NCI-H2107 treated with DMSO at 0.1 percent for 48 hours (cell line): ENCODE measurements around the gene KCNK17.

Experiments used
- DNase-seq: peaks from one replicate; lab custom pipeline; 2025; ENCODE audit not compliant: unreplicated experiment; lab: John Stamatoyannopoulos, UW

KCNK17 gene

DNA sequence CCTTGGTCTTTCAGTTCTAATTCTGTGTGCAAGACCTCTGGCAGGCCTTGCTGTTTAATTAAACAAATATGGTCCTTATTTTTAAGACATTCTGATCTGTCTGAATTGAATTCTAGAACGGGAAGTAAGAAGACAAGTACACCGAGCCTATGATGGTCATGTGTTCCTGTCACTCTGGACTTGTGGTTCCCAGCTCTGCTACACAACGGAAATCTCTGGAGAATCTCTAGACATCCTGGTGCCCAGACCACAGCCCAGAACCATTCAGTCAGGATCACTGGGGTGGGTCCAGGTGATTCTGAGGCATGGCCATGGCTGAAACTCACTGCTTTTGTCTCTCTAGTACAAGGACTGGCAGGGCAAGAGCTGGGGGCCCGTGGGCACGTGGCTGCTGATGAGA lies 24.2 kb upstream of the KCNK17 start:
- DNase-seq = no peak

DNA sequence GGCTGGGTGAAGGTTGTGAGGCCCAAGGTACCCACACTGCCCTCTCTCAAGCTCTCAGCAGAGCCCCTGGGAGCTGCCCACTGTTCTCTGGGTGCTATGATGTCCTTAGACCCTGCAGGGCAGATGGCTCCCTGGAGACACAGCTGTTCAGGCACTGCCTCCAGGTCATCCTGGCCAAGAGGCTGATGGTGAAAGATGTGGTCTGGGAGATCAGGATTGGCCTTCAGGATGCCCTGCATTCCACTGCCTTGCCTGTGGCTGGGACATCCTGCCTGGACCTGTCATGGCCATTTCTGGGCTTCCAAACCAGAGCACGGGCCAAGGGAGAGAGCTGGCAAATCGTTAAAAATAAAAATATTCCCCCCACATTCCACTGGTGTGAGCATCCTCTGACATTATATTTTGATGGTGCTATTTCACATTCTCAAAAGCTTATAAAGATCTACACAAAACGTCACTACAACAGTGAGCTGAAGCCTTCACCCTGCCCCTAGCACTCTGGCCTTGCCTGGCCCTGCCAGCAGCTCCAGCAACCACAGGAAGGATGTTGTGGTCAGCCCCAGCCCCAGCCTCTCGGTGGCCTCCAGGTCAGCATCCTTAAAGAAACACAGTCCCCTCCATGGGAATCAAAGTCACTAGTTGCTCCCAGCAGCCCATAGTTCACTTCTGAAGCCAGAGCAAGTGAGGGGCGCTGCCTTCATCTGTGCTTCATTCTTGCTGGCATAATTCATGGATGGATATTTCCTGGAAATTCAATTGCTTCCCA lies 21.7 kb upstream of the KCNK17 start:
- DNase-seq = no peak

DNA sequence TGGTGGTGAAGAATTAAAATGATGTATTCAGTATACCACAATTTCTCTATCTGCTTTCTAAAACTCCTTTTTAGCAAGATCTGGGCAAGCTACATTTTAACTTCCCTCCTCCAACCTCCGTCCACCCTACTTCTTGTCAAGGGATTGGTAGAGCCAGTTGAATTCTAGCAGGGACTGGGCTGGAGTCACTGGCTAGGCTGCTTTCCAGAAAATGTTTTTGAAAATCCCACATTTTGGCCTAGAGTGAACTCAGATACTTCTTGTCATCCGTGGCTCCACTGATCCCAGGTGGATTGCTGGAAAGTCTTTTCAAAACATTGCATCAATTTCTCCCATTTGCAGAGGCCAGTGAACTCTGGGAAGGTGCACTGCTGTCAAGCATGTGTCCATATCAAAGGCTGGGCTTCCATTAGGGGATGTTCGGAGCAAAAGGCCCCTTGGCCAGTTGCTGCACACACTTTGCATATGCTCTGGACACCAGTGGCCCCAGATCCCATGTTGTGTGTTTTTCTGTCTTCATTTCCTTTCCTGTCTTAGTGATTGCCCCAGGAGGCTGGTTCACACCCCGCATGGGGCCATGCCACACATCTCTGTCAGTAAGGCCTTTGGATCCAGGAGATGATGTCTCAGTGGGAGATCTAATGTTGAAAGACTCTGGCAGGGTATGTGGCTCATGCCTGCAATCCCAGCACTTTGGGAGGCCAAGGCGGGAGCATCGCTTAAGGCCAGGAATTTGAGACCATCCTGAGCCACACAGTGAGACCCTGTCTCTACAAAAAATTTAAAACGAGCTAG lies 19.6 kb upstream of the KCNK17 start:
- no peak for DNase-seq

DNA sequence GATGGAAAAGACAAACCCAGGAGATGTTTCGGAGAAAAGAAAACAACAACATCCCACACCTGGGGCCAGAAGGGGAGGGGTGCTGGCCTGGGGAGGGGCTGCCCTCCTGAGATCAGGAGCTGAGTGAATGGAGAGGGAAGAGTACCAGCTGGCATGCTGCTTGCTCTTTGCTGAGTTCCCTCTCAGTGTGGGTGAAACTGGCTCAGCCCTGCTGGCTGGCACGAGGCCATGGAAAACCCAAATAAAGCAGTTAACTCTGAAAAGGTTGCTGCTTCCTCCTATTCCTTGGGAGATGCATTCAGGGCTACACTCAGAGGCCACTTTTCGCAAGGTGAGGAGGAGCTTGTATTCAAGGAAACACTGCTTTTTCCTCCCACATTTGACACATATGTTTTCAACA lies 16.3 kb upstream of the KCNK17 start:
- no peak for DNase-seq

DNA sequence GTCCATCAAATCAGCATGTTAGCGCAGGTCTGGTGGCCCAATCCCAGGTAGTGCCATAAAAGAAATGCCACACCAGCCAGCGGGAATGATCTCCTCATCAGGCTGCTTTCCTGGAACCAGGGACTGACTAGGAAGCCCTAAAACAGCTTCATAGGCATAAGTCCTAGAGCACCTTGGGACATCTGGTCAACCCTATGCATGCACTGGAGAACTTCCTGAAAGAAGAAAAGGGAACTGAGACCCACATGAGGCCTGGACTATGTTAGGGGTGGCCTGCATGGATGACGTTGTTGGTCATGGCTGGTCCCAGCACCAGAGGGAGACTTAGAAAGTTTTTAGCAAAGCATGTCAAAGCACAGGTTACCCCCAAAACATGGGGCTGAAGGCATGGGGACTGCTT lies 15.8 kb upstream of the KCNK17 start:
- DNase-seq = no peak

DNA sequence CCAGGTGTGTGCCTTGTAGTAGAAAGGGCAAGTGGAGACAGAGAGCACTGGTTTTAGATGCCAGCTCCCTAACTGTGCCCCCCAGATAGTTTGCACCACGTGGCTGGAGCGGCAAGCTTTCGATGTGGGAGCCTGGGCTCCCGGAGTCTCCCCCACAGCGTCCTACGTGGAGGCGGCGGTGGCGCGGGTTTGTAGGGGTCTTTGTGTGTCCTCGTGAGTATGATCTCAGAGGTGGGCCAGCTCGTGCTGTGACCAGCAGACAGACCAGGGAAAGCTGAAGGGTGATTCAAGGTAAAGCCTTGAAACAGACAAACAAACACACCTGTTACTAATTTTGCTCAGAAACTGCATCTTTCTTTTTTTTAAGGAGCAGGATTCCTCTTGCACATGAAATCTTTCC lies 13.8 kb upstream of the KCNK17 start:
- no peak for DNase-seq

DNA sequence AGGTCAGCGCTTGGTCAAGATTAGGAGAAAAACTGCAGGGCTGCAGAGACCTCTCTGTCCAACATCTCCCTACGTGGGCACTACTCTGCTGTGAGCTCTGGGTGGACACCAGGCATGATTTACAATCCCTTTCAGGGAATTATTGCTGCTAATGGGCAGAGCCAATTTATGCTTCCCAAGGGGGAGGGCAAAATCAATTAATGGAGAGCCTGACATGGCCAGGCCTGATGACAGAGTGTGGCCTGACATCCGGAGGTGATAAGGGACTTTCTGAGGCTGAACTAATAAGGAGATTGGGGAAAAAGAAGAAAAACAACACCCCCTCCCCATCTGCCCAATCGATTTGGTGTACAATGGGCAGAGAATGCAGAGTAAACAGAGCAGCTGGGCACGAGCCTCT lies 13.3 kb upstream of the KCNK17 start:
- DNase-seq = no peak

DNA sequence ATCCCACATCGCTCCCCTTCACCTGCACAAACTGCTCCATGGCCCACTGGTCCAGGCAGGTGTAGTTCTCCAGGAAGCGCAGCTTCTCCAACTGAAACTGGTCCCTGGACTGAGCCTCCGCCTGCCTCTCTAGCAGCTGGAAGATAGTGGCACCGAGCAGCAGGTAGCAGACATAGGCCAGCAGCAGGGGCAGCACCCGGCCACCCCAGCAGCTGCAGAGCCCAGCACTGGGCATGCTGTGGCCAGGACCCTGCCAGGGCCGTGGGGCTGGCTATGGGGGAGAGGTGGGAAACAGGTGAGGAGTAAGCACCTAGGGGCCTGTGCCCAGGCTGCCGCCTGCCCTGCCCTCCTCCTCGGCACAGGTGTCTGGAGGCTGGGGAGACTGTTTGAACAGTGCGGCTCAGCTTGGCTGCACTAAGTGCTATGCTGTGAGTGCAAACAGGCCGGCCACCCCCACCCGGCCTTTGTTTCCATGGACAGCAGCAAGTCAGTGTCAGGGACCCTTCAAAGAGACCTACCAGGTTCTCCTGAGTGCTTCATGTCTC lies 8.2 kb upstream of the KCNK17 start, which contains the start of gene KCNK16:
KCNK16 (minus strand) TSS at position 397 of the 545 bp plus-strand sequence; CDS start at position 235, 162 bp downstream.
- DNase-seq = no peak

DNA sequence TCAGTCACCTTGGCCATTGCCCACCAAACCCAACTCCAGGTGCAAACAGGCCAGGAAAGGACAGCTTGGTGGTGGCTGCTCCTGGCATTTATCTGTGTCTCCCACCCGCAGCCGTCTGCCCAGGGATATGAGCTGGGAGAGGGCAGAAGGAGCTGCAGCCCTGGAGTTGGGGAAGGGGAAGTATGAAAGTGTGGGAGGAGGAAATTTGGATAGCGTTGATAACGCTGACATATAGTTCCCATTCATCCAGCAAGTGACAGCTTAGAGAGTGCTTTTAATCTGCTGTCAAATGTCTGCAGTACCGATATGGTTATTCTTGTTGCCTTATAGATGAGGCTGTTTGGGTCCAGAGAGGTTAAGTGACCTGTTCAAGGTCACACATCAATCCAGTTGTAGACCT lies 7.5 kb upstream of the KCNK17 start:
- no peak for DNase-seq

DNA sequence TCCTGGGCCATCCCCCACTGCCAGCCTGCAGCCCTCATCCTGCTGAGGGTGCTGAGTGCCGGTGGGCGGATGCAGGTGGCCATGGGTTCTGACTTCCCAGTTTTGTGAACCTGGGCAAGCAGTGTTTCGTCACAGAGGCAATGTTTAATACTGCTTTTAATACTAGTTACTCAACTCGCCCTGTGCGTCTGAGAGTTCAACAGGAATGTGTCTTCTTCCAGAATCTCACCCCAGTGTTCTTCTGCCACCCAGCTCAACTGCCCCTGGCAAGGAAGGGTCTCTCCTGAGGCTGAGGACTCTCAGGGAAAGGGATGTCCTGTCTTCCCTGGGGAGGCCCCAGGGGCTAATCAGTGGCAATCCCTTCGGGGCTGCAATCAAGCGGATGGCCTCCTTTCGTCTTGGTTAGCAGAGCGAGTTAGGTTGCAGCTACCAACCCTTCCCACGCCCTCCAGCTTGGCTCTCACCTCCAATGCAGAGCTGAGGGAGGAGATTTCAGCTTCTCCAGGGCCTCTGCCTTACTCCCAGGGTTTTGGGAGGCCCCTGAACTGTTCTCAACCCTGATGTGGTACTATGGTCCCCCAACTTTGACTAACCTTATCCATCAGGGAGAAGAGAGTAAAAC lies 6.3 kb upstream of the KCNK17 start:
- no peak for DNase-seq

DNA sequence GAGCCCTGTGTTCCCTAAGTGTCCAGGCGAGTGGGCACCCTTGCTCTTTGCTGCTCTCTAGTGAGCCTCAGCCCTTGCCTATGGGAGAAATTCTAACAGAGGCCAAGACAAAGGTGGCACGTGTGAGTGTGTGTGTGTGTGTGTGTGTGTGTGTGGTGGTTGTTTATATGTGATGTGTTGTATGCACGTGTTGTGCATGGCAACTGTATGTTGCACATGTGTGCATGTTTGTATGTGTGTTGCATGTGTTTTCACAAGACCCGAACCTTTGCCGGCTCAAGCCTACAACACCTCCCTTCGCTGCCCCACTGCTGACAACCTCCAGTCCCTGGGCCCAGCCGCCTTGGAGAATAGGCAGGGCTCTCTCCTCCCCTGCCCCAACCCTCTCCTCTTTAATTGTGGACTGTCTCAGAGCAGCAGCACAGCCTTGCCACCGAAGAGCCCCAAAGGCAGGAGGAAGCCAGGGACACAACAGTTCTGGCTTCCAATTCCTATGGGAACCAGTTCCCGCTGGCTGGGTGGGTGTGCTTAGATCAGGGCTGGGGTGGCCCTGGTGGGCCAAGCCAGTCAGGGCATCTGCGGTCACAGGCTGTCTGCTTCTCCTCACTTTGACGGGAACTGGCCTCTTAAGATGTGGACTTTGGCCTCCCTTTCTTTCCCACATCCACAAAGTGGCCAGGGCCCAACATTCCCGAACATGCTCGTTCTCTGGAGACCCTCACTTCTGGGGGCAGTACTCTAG lies 5.6 kb upstream of the KCNK17 start:
- no peak for DNase-seq

DNA sequence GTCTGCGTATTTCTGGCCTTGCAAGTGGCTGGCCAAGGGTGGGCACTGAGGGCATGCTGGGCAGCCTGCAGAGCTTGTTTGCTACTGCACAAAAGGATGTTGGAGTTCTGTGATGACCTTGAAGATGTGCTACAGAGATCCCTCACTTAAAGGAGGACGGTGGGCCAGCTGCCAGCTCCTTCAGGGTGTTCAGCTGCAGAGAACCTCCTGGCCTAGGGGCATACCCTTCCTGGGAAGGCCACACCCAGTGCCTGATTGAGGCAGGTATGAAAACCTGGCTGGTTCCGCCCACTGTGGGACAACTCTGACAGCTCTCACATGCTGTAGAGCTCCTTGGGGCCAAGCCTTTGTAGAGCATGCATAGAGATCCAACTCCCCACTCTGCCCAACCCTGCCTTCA lies 3.0 kb upstream of the KCNK17 start:
- no peak for DNase-seq

DNA sequence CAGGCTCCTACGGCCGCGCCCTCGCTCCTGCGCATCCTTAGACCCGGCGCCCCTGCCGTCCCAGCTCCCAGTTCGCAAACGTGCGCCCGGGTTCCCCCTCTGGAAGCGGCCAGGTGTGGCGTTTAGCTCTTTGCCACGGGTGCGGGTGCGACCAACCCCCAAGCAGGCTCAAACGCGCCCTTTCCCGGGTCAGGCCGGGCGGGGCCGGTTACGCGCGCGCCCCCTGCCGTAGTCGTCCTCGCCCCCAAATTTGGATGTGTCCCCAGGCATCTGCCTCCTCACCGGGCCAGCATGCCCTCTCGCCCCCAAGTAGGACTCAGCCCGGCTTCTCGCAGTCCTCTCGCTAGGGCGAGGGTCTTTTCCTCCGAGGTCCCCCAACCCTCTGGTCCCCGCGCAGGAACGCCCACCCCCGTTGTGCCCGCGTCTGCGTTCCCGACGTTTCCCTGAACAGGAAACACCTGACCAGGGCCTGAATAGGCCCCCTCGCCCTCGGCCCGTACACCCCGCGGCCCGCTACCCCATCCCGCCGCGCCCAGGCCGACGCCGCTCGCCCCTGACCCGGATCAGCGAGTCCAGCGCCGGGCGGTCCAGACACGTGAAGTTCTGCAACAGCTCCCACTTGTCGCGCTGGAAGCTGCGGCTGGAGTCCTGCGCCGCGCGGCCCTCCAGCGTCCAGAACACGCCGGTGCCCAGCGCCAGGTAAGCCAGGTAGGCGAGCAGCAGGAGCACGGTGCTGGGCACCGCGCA lies 520 bp downstream of the KCNK17 start:
- DNase-seq = no peak

DNA sequence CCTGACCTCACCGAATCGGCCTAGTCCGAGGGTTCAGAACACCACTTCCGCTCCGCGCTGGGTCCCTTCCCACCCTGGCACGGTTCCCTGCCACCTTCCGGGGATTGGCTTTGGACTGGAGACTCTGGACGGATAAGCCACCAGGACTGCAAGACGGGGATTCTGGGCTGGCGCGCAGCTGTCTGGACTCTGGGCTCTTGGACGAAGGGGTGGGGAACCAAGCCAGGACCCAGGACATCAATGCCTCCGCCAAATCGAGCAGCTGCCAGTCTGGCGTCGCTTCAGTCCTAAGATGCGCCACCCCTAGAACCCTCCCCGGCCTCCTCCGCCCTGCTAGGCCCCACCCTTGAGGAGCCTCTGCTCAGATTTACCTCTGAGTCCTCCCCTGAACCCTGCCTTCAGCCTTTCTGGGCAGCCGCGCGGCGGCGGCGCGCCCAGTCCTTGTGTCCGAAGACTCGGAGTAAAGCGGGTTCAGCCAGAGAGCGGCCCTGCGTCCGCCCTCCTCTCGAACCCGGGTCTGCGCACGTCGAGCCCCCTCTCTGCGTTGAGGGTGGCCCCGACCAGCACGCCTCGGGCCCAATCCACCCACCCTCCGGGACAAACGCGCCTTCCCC lies 1.2 kb downstream of the KCNK17 start:
- no peak for DNase-seq

DNA sequence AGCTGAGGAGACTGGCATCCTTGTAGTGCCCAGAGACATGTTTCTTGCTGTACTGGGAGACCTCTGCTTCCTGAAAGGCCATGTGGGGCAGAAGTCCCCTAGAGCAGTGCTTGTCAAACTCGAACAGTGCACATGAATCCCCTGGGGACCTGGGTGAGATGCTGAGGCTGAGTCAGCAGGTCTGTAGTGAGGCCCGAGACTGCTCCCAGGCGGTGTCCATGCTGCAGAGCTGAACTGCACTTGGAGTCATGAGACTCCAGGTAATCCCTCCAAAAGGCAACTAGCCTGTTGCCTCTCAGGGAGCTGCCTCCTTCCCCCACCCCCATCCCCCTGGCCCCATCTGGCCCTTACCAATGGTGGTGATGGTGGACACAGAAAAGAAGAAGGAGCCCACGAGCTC lies 3.7 kb downstream of the KCNK17 start:
- no peak for DNase-seq

DNA sequence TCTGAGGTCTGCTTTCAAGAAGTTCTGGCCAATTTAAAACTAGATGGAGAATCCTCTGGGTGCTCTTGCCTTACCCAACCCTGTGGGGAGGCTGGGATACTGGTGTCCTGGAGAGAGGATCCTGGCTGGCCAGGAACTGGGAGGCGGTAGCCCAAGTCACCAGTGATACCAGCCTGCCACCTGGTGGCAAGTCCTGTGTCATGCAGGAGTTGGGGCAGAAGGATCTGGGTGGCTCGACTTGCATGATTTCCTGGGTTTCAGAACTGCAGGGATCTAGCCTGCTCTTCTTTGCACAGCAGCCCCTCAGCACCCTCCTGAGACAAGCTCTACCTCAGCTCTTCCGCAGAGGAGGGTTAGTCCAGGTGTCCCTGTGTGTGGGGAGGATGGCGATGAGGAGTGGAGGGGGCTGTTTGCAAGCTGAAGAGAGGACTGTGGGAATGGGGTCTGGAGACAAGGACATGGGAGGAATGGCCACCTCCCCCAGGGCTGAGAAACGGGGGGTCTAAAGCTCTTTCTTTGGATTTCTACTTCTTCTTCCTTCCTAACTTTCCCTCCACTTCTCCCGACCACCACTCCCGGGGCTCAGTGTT lies 4.2 kb downstream of the KCNK17 start:
- DNase-seq = no peak

DNA sequence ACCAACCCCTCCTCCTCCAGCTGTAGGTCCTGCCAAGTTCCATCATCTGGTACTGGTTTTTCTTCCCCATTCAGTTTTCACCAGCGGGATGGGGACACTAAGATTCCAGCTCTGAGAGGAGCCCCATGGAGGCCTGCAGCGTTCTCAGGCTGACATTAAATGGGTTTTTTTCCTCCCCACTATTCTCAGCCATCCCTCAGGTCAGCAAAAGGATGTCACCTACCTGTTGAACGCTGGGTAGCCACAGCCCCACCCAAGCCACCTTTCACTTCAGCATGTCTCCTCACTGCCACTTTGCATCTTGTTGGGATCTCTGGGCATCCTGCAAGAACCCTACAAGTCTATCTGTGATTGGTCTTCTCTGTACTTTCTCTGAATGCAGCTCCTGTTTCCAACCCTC lies 6.8 kb downstream of the KCNK17 start:
- no peak for DNase-seq

DNA sequence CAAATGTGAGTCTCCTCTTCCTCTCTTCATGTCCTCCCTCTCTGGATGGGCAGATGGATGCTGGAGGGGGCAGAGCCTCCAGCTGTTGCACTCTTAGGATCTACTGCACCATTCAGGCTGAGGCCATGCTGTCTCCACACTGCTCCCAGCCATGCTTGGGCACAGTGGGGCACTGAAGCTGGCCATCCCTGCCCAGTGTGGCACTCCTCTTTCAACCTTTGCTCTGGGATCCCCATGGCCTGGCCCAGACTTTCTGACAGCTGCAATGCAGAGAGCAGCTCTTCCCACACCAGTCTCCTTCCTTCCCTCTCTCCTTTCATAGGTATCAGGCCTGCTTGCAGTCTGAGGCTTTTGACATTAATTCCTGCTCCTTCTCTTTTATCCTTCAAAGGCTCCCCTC lies 9.3 kb downstream of the KCNK17 start:
- DNase-seq = no peak

DNA sequence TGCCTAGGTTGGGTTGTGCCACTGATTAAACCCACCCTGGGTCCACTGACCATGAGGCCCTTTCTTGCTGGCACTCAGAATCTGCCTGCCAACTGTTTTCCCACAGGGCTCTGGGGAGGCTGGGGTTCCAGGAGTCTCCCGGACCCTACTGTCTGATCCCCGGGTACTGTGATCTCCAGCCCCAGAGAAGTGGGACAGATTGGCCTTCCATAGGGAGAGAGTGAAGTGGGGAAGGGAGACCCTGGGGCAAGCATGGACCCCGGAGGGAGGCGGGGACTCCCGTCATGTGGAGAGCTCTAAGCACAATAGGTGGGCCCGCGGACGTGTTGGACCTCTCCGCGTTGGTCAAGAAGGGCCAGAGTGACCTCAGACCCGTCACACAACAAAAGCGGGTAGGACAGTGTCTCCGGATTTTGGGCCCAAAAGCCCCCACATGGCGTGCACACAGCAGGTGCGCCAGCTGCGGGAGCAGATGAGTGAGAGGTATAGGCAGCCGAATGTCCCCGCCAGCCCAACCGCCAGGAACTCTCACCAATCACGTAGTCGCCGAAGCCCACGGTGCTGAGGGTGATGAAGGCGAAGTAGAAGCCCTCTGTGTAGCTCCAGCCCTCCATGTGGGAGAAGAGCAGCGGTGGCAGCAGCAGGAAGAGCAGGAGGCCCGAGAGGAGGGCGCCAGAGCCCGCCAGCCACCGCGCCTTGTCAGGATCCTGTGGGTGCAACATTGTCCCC lies 10.6 kb downstream of the KCNK17 start:
- no peak for DNase-seq
